ENCODE results near the gene ST6GALNAC3. TPM values are rescaled to one million over a fixed set of nuclear protein-coding genes. Genes with fewer than 3 reads are reported as not detected.
A peak's percentile ranks its signal among the peaks of the same experiment; 100 is the strongest.
"Not testable (repeated sequence)": the region's sequence is repeated elsewhere in the genome, so short reads cannot be mapped to it uniquely, and the experiment has no call there.

Gene ST6GALNAC3
- total RNA-seq, 1 experiment from 2014 or later: 0.03 TPM

DNA sequence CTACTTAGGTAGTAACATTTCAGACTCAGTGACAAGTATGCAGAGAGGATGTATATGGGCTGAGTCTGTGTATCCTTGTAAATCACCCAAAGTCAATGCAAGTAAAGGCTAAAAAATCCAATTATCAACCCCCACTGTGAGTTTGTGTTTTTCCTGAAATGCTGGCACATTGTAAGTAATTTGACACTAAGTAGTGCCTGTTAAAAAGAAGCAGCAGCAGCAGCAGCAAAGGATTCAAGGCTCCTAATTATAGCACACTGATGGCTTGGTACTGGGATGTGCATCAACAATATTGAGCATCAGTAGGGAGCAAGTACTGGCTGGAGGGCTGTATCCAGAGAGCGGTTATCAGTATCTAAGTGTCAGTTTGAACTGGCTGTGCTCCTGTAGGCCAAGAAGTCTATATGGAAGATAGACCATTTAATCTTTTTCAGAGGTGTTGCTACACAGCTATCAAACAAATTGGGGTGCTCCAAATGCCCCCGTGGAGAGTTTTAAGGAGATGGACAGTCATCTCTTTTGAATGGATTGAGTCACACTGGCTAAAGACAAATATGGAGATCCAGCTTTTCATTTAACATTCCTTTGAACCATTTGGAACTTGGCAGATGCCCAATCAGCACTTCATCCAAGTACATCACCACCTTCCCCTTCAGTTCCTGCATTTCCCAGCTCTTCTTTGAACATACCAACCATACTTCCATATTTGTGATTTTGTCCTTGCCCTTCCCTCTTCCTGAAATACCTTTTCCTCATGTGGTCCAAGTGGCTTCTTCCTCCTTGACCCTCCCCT, 551.5 kb downstream of the ST6GALNAC3 start:
- no peak for DNase-seq (ENCODE audit: low read depth)

DNA sequence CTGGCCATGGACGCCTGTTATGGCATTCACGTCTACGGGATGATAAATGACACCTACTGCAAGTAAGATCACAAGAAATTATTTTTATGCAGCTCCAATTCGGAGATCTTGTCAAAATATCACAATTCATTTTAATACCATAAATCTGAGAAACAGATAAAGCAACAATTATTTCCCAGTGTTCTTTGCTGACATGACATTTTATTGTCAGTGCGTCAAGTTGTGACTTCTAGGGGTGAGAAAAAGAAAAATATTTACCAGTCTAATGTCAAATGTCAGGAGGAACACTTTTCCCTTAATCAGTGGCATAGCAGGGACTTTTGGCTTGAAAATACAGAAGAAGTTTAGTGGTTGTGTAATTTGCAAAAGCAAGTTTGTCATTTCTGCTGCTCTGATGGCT, 553.0 kb downstream of the ST6GALNAC3 start:
- no peak for DNase-seq (ENCODE audit: low read depth)

GRCh38 chr1:76627901-76628300, 553.4 kb downstream of the ST6GALNAC3 start:
- DNase-seq (ENCODE audit: low read depth): no peak

GRCh38 chr1:76632136-76632535, 557.6 kb downstream of the ST6GALNAC3 start:
- no peak for DNase-seq (ENCODE audit: low read depth)

GRCh38 chr1:76635784-76636183, 561.2 kb downstream of the ST6GALNAC3 start:
- peak; percentile 4 for DNase-seq (ENCODE audit: low read depth)

DNA sequence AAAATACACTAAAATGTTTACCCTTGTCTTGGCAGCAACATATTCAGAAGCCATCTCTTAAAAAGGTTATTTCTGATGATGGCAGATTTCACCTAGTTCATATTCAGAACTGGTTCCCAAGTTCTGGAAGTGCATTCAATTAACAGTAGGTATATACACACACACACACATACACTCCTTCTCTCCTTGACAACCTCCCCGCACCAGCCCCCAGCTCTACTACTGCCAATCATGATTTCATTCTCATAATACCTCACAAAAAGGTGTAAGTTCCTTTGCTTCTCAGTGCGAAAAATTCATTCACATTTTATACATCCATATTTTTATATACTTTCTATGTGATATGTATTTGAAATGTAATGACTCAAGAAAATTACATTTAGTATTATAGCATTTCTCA, 564.6 kb downstream of the ST6GALNAC3 start:
- no peak for DNase-seq (ENCODE audit: low read depth)

- peak; percentile 26 for DNase-seq (ENCODE audit: low read depth)
Observed at GRCh38 chr1:76640092-76640491, 565.5 kb downstream of the ST6GALNAC3 start.

DNA sequence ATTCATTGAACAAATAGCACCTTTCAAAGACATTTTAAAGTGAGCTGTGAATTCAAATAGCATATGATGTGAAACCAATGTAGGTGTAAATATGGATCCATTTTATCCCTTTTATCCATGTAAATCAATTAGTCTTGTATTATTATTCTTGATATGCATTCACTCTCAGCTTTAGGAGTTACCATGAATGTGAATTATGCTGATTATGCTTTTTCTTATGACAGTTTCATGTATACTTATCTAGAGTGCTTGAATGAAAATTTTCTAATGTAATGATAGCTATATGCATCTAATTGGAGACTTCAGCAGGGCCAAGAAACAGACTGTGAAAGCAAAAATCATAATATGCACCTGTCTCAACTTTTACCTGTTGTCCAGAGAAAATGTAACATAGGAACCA, 566.2 kb downstream of the ST6GALNAC3 start:
- DNase-seq (ENCODE audit: low read depth): no peak

- peak; percentile 21 for DNase-seq (ENCODE audit: low read depth)
Observed at GRCh38 chr1:76644139-76644538, 569.6 kb downstream of the ST6GALNAC3 start.

- not testable (repeated sequence) for DNase-seq (ENCODE audit: low read depth)
Observed at GRCh38 chr1:76652860-76653259, 578.3 kb downstream of the ST6GALNAC3 start.

DNA sequence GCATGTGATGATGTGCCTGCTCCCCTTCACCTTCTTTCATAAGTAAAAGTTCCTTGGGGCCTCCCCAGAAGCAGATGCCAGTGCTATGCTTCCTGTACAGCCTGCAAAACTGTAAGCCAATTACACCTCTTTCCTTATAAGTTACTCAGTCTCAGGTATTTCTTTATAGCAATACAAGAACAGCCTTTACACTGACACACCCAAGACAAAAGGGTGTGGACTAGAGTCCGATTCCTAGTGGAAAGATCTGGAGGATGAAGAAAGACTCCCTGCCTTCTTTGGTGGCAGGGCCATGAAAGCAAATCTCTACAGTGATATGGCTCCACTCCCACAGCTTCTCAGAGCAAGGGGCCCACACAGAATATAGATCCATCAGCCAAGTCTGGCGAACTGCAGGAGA, 583.1 kb downstream of the ST6GALNAC3 start:
- no peak for DNase-seq (ENCODE audit: low read depth)

DNA sequence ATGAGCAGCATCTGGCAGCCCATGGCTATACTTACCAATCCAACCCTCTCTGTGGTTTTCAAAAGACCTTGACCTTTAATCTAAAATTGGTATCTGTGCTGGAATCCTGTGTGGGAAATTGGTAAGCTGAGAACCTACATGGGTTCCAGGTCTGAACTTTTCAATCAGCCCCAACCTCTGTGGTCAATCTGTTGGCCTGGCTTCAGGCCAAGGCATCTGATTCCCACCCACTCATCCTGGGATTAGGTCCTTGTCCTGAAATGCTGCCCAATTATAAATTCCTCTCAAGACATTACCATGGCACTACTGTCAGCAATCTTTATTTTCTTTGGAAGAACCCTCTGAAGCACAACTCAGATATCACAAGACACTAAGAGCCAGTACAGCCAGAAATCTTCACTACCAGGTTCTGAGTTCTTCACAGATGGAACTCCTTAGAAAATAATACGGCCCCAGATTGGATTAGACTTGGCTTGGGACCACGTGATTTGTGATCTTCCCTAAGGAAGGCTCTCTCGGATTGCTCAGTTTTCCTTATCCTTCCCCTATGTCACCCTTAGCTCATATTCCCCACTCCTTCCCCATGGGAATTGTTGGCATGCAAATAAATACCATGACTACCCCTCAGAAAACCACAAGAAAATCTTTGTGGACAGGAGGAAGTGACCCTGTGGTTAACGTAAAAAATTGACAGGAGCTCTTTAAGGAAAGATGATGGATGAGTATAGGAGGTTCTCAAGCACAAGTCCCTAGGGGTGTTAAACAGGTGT, 584.8 kb downstream of the ST6GALNAC3 start:
- DNase-seq (ENCODE audit: low read depth): peak; percentile 72

GRCh38 chr1:76661531-76661930, 587.0 kb downstream of the ST6GALNAC3 start:
- no peak for DNase-seq (ENCODE audit: low read depth)

DNA sequence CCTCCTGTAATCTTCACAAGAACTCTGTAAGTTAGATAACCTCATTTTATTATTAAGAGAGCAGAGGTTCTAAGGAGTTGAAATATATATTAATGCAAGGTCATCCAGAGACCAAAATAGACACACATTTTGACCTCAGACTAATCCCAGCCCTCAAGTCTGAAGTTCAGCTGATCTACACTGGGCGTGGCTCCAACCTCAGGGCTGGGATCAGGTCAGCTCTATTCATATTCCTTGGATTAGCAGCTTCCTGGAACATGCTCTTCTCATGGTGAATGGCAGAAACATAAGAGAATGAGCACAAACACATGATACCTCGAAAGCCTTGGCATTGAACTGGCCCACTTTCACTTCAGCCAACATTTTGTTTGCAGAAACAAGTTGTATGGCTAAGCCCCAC, 592.0 kb downstream of the ST6GALNAC3 start:
- no peak for DNase-seq (ENCODE audit: low read depth)

DNA sequence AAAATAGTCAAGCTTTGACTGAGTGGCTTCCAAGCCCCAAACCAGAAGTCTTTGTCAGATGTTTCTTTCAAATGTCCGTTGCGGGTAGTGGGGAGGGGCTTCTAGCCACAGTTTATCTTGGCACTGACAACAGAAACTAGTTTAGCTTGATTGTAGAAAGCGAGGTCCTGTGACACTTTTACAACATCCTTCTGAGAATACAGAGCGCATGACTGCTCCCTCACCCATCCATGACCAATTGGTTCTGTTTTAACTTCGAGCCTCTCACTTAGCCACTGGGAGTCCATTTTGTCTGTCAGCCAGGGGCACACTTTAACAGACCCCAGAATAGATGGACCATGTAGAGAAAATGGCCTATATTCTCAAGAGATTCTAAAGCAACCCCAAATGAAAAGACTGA, 593.5 kb downstream of the ST6GALNAC3 start:
- peak; percentile 12 for DNase-seq (ENCODE audit: low read depth)

DNA sequence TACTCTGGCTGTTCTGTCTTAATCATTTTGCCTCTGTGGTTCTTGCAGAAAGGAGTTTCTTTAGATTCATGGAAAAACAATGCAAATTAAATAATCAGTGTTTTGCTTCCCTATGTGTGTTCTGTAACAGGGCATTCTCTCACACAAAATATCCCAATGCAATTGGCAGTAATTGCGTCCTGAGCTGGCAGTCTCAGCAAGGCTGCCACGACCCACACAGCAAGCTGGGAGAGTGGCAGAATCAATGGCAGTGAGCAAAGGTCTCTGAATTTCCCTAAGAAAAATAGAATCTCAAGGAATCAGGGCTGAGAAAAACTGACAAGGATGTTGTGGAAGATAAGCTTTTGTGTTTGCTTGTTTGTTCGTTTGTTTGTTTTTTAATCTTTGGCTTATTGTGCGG, 594.6 kb downstream of the ST6GALNAC3 start:
- no peak for DNase-seq (ENCODE audit: low read depth)

GRCh38 chr1:76669624-76670315, 595.2 kb downstream of the ST6GALNAC3 start:
- no peak for DNase-seq (ENCODE audit: low read depth)

DNA sequence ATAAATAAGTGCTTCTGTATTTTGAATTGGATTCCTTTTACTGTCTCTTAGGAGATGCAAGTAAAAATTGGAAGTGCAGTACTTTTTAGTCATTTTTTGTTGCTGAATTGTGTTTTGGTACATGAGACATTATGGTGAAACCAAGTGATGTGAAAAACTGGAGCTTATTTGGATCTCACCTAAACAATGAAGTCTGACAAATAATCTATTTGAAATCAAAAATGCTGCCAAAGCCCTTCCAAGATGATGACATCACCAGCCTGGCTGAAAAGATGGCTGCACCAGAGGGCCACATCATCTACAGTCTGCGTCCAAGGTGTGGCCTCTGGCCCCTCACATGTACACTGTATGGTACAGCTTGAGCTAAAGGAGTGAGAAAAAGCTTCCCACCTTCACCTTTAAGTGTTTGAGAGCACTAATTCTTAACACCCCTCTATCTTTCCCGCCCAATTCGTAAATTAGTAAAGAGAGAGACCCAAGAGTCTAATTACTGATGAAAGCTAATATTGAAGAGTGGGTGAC, 600.2 kb downstream of the ST6GALNAC3 start:
- DNase-seq (ENCODE audit: low read depth): no peak

DNA sequence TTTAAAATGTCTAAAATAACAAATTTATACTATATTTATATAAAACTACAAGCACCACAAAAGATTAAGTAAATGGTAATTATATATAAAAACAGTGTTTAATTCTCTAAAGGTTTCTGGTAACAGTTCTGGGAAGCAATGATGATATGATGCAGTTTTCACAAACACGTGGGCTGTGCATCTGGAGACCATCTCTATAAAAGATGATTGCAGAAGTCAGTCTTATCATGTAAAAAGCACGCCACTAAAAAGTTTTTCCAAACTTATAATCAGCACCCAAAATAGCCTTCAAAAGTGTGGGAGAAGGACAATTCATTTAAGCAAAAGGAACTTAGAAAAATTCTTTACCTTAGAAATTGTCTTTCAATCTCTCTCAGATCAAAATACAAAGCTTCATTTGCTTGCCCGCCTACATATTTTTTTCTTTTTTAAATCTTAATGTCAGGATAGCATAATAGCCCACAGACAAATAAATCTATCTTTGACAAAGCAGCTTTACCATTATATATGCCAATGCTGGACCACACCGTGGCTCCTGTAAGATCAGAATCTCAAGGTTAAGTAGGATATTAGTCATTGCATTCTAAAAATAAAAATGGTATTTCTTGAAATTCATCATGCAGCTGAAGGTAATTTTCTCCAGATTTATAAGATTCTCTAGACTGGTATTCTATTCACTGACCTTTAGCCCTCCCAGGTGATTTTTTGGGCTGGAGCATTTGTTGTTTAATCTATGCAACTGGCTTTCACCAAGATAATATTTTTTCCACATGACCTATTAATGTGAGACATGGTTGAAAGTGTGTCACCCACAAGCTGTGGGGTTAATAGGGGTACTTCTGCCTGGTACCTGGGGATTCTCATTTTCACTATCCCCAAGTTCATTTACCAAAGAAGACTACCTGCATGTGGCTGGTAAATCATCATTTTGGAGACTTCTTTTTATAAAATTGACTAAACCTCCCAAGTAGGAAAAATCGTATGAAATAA, 603.2 kb downstream of the ST6GALNAC3 start:
- DNase-seq (ENCODE audit: low read depth): no peak

DNA sequence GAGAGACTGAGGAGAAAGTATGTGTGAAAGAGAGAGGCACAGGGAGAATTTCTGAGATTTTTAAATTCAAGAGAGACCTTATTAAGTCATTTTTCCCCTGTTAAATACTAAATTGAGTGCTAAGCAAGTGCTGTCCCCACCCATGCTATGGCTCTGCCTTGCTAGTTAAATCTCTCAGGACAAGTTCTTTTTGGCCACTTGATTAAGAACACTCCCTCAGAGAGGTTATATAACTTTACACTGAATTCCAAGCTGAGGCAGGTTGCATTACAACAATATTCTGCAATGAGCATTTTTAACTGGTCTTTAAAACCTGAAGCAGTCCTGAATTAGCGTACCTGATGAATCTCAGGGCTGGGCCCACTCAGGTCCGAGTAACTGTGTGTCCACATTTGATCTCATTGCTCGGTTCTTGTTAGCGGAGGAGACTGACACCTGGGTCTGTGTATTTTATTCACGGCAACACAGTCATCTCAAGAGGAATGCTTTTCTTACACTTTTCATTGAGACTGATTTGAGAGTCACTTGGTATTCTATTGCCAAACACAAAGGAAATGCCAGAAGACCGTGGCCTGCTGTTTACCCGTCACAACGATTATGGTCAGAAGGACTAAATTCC, 605.1 kb downstream of the ST6GALNAC3 start:
- DNase-seq (ENCODE audit: low read depth): no peak

Measured in HT1080 (cell line).